Endothelial cell of umbilical vein (primary cell): Measurements from ENCODE around the gene SRCIN1. TPM values are rescaled to one million over a fixed set of nuclear protein-coding genes. Genes with fewer than 3 reads are reported as not detected.
"Not testable (repeated sequence)": the region's sequence is repeated elsewhere in the genome, so short reads cannot be mapped to it uniquely, and the experiment has no call there.

ENCODE experiments used
- BruUV-seq: library from RNA; stranded (reverse); fragments of 400-500 nt; replicated peaks from 2 replicates; lab custom pipeline; 2021; lab: Mats Ljungman, UMichigan
- CTCF ChIA-PET: fragments of 300-600, 350-600 bp; sonication (Branson Sonifier 250); formaldehyde crosslinking; loops from one replicate; lab custom pipeline; 2021; ENCODE audit warnings: antibody characterized with exemption, inconsistent platforms; lab: Charles Lee
- POLR2A ChIA-PET: fragments of 300-600, 350-600 bp; sonication (Branson Sonifier 250); formaldehyde crosslinking; loops from one replicate; lab custom pipeline; 2021; ENCODE audit warnings: antibody characterized with exemption, inconsistent platforms; lab: Charles Lee
- DNase-seq: peaks from one replicate; pipeline ENCODE4 v3.0.0-alpha.2; 2011; ENCODE audit warnings: low read depth, low spot score
- FAIRE-seq: peaks from 2 replicates; lab custom pipeline; 2011; peaks lifted over from hg19 to GRCh38; lab: Jason Lieb, UNC
- H2AFZ ChIP-seq: 2 replicates; pipeline ENCODE4 v1.6.0; 2012; ENCODE audit warnings: low read depth, low read length, control low read depth, inconsistent platforms
- H3K27ac ChIP-seq: 2 replicates; pipeline ENCODE4 v1.5.1; 2011; ENCODE audit warnings: low read depth, mild to moderate bottlenecking, control low read depth, low read length, moderate library complexity; ENCODE audit not compliant: insufficient read depth
- H3K27me3 ChIP-seq, 2 experiments: 2 replicates each; pipeline versions ENCODE4 v1.6.0 to v1.6.1; 2011; ENCODE audit warnings: low read length in 2 of 2, mixed read lengths in 1 of 2; ENCODE audit not compliant: control insufficient read depth in 2 of 2, insufficient read depth in 2 of 2
- H3K36me3 ChIP-seq, 2 experiments: 2 replicates in 1 of 2; 3 replicates in 1 of 2; pipeline ENCODE4 v1.5.1; 2011; ENCODE audit warnings: low read length in 2 of 2, mild to moderate bottlenecking in 1 of 2, moderate library complexity in 1 of 2; ENCODE audit not compliant: control insufficient read depth in 2 of 2, insufficient read depth in 2 of 2; ENCODE audit errors: extremely low read depth in 1 of 2
- H3K4me1 ChIP-seq: 3 replicates; pipeline ENCODE4 v1.5.1; 2011; ENCODE audit warnings: mild to moderate bottlenecking, low read length; ENCODE audit not compliant: control insufficient read depth, insufficient read depth; ENCODE audit errors: extremely low read depth
- H3K4me2 ChIP-seq: 2 replicates; pipeline ENCODE4 v1.6.1; 2011; ENCODE audit warnings: low read length, control low read depth, mixed read lengths; ENCODE audit not compliant: insufficient read depth
- H3K4me3 ChIP-seq, 3 experiments: fragments of 200-600 bp in 1 of 3; sonication (generic), shearing (Covaris generic) in 1 of 3; replicated peaks in 1 of 3; 2 replicates each; pipeline ENCODE4 v1.5.1; 2011 to 2016; ENCODE audit warnings: control low read depth in 3 of 3, low read length in 3 of 3, mild to moderate bottlenecking in 2 of 3, inconsistent platforms in 1 of 3, low read depth in 1 of 3, moderate library complexity in 1 of 3; ENCODE audit not compliant: insufficient read depth in 1 of 3
- H3K79me2 ChIP-seq: 2 replicates; pipeline ENCODE4 v1.6.0; 2012; ENCODE audit warnings: low read length, inconsistent platforms; ENCODE audit not compliant: control insufficient read depth, insufficient read depth
- H3K9ac ChIP-seq: replicated peaks from 2 replicates; pipeline ENCODE3; 2011; ENCODE audit warnings: low read length, control low read depth; ENCODE audit not compliant: insufficient read depth; ENCODE audit errors: extremely low read depth
- H3K9me1 ChIP-seq: replicated peaks from 3 replicates; pipeline ENCODE4 v1.6.0; 2011; ENCODE audit warnings: mild to moderate bottlenecking, low read length; ENCODE audit not compliant: control insufficient read depth, insufficient read depth; ENCODE audit errors: extremely low read depth
- H3K9me3 ChIP-seq: replicated peaks from 2 replicates; pipeline ENCODE4 v1.5.1; 2012; ENCODE audit warnings: low read length, inconsistent platforms; ENCODE audit not compliant: control insufficient read depth, insufficient read depth
- H4K20me1 ChIP-seq: replicated peaks from 2 replicates; pipeline ENCODE3; 2011; ENCODE audit warnings: mild to moderate bottlenecking, low read length; ENCODE audit not compliant: control insufficient read depth, insufficient read depth; ENCODE audit errors: extremely low read depth
- EZH2 ChIP-seq: IDR thresholded peaks from 2 replicates; pipeline ENCODE4 v1.6.1; 2012; ENCODE audit warnings: borderline replicate concordance, low read depth, mild to moderate bottlenecking, moderate library complexity, low read length, inconsistent platforms; ENCODE audit not compliant: severe bottlenecking
- FOS ChIP-seq: IDR thresholded peaks from 2 replicates; pipeline ENCODE4 v1.6.1; 2011; ENCODE audit warnings: mild to moderate bottlenecking, low read length, moderate library complexity, borderline replicate concordance; ENCODE audit not compliant: insufficient read depth
- GATA2 ChIP-seq: IDR thresholded peaks from 2 replicates; pipeline ENCODE4 v1.7.0; 2011; ENCODE audit warnings: low read depth, mild to moderate bottlenecking, moderate library complexity, mixed read lengths, low read length; ENCODE audit not compliant: insufficient read length, insufficient read depth
- JUN ChIP-seq: IDR thresholded peaks from 2 replicates; pipeline ENCODE4 v1.6.1; 2011; ENCODE audit warnings: borderline replicate concordance, low read depth; ENCODE audit not compliant: insufficient read length, insufficient read depth
- MYC ChIP-seq: IDR thresholded peaks from one replicate; pipeline ENCODE4 v1.6.1; 2011; ENCODE audit warnings: mild to moderate bottlenecking, low read depth, low read length
- POLR2A ChIP-seq: IDR thresholded peaks from 2 replicates; pipeline ENCODE4 v1.6.1; 2012; ENCODE audit warnings: low read depth, mild to moderate bottlenecking, control low read depth, low read length
- POLR2AphosphoS5 ChIP-seq: IDR thresholded peaks from 2 replicates; pipeline ENCODE4 v1.6.1; 2012; ENCODE audit warnings: low read depth, mild to moderate bottlenecking, control low read depth, low read length, moderate library complexity; ENCODE audit not compliant: insufficient read depth
- dilution Hi-C: fragments of 300-500 bp; cut with MboI; formaldehyde crosslinking; loops from one replicate; pipeline ENCODE4 v1.15.0; 2019; ENCODE audit warnings: low sequenced_read_pairs; ENCODE audit not compliant: extremely low pct_ligation_motif_present
- intact Hi-C: fragments of 100-400 bp; cut with micrococcal nuclease; formaldehyde crosslinking; loops from one replicate; pipeline ENCODE4 v1.10.0; 2022
- polyA plus RNA-seq, 4 experiments: library from polyadenylated mRNA; depleted of rRNA in 3 of 4; stranded (reverse) in 3 of 4; unstranded in 1 of 4; fragments of >200 nt; gene quantifications; 2 replicates each; pipeline versions ENCODE4 v1.2.1 to v1.2.3, GENCODE V29; 2011 to 2012; ENCODE audit warnings: missing spikeins in 1 of 4
- total RNA-seq: library from RNA; stranded (reverse); gene quantifications from 2 replicates; pipeline ENCODE4 v1.2.3, GENCODE V29; 2021
- TF ChIP-seq, protein P1 (sequence below), 2 donors: IDR thresholded peaks; 1 replicate in 1 of 2; 2 replicates in 1 of 2; pipeline ENCODE4 v1.5.1; 2011; ENCODE audit warnings: low read length in 2 of 2, mild to moderate bottlenecking in 2 of 2, moderate library complexity in 2 of 2, control low read depth in 1 of 2, inconsistent platforms in 1 of 2, low read depth in 1 of 2; ENCODE audit not compliant: insufficient read depth in 1 of 2; ENCODE audit errors: extremely low read depth in 1 of 2
- TF ChIP-seq, protein P2 (sequence below): IDR thresholded peaks from 2 replicates; pipeline ENCODE4 v1.6.1; 2011; ENCODE audit not compliant: insufficient read depth, insufficient read length

SRCIN1 gene
- total and polyA plus RNA-seq, 2 donors (not counting 3 experiments of a cell fraction or from before 2014, with no cell fraction given) = 0.15 to 0.35 TPM

DNA sequence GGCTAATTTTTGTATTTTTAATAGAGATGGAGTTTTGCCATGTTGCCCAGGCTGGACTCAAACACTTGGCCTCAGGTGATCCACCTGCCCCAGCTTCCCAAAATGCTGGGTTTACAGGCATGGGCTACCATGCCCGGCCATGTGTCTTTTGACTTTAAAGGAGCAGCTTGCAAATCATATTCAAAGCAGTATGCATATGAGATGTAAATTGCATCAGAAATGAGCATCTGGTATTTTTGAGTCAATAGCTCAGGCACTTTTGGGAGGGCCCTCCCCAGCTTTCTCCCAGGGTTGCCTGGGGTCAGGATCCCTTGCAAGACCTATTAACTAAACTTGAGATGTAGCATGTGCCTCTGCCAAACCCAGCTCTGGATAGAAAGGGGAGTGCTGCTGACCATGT lies 47.5 kb upstream of the SRCIN1 start:
- DNase-seq (no peak), FAIRE-seq (no peak)
- ChIA-PET CTCF (interaction anchor here (0.7 to 5.1 kb wide), 5 partner anchors 9 to 95 kb away, joined by 3 to 41 read pairs (median 4); no protein-coding TSS in a partner anchor), POLR2A (no interaction called here)
- no peaks in the 10 kb centered on the region for H3K4me1 ChIP-seq
- no peak overlapping the region for H3K9ac ChIP-seq
- H3K4me3 ChIP-seq = no peak overlapping the region
- no peak overlapping the region for H3K4me2 ChIP-seq
- H3K79me2 ChIP-seq = no peaks in the 10 kb centered on the region
- H3K9me3 ChIP-seq = no peaks in the 10 kb centered on the region
- no peak overlapping the region for H3K27ac ChIP-seq
- no peaks in the 10 kb centered on the region for H3K36me3 ChIP-seq
- intact Hi-C loops = no loop called here
- no peak for TF ChIP-seq POLR2AphosphoS5
- TF ChIP-seq, protein P1, sequence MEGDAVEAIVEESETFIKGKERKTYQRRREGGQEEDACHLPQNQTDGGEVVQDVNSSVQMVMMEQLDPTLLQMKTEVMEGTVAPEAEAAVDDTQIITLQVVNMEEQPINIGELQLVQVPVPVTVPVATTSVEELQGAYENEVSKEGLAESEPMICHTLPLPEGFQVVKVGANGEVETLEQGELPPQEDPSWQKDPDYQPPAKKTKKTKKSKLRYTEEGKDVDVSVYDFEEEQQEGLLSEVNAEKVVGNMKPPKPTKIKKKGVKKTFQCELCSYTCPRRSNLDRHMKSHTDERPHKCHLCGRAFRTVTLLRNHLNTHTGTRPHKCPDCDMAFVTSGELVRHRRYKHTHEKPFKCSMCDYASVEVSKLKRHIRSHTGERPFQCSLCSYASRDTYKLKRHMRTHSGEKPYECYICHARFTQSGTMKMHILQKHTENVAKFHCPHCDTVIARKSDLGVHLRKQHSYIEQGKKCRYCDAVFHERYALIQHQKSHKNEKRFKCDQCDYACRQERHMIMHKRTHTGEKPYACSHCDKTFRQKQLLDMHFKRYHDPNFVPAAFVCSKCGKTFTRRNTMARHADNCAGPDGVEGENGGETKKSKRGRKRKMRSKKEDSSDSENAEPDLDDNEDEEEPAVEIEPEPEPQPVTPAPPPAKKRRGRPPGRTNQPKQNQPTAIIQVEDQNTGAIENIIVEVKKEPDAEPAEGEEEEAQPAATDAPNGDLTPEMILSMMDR (IDR thresholded peaks at IDR 0.05; ENCODE audit: extremely low read depth in 1 of 2, insufficient read depth in 1 of 2, low read depth in 1 of 2, low read length in 2 of 2) = no peak
- no peak for TF ChIP-seq MYC
- TF ChIP-seq, protein P2, sequence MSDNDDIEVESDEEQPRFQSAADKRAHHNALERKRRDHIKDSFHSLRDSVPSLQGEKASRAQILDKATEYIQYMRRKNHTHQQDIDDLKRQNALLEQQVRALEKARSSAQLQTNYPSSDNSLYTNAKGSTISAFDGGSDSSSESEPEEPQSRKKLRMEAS = no peak
- no peak for TF ChIP-seq FOS
- TF ChIP-seq GATA2 = no peak
- TF ChIP-seq JUN = no peak
- TF ChIP-seq EZH2 = no peak
- no peak for TF ChIP-seq POLR2A
- H4K20me1 ChIP-seq = no peaks in the 10 kb centered on the region
- dilution Hi-C loops = no loop called here
- no TSS peak for BruUV-seq
- no peak overlapping the region for H2AFZ ChIP-seq
- H3K9me1 ChIP-seq = no peaks in the 10 kb centered on the region
- H3K27me3 ChIP-seq = peaks cover 7 to 8% of the 10 kb centered on the region in 2 experiments

GRCh38 chr17:38650653-38651173 lies 45.0 kb upstream of the SRCIN1 start:
- CTCF ChIA-PET = interaction anchor here (1.0 to 5.1 kb wide), 5 partner anchors 11 to 93 kb away, joined by 3 to 41 read pairs (median 5); no protein-coding TSS in a partner anchor
- H3K27ac ChIP-seq, FAIRE-seq, H2AFZ ChIP-seq, H3K9me1 ChIP-seq, H3K4me2 ChIP-seq, POLR2A ChIA-PET, DNase-seq, BruUV-seq, H3K4me1 ChIP-seq, H3K27me3 ChIP-seq, H3K9me3 ChIP-seq, H3K36me3 ChIP-seq, dilution Hi-C loops, H3K4me3 ChIP-seq, H4K20me1 ChIP-seq, H3K79me2 ChIP-seq, intact Hi-C loops, H3K9ac ChIP-seq: not testable (repeated sequence)
